HUDEP-2 (cell line): ENCODE measurements around the gene GNG14.

ENCODE experiments used
- DNase-seq, 76 experiments: peaks; one replicate each; lab custom pipeline; 2025; ENCODE audit not compliant: unreplicated experiment in 76 of 76; lab: John Stamatoyannopoulos, UW

GNG14 gene

DNA sequence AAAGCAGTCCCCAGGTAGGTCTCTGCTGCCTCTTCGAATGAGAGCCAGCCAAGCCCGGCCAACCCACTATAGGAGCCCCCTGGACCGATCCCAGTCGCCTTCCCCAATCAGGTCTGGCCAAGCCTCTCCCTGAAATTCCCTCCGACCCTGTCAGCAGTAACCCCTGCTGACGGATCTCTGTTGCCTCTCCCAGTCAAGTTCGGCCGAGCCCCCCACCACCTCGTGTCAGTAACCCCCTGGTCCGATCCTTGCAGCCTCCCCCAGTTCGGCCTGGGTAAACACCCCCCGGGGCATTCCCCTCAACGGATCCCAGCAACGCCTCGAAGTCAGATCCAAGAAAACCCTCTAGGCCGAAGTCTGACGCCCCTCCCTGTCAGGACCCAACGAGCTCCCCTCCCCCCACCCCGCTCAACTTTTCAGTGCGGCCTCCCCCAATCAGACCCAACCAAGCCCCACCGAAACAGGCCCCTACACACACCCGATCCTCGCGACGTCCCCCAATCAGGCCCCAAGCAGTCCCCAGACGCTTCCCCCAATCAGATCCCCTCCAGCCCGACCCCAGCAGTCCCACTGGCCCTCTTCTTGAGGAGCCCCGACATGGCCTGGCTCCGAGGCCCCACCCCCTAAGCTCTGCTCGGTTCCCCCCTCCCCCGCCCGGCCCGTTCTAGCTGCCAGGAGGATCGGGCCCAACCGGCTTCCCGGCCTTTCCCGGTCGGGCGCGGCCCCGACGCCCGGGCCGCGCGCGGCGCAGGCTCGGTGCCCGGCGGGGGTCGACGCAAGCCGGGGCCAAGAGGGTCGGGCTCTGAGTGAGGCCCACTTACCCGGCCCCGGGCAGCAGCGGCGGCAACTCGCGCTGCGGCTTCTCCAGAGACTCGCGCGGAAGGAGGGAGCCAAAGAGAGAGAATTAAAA is 34.1 kb downstream of the GNG14 start:
- peak in 47 of 76 experiments; percentile 19 to 75 (median 51) for DNase-seq

DNA sequence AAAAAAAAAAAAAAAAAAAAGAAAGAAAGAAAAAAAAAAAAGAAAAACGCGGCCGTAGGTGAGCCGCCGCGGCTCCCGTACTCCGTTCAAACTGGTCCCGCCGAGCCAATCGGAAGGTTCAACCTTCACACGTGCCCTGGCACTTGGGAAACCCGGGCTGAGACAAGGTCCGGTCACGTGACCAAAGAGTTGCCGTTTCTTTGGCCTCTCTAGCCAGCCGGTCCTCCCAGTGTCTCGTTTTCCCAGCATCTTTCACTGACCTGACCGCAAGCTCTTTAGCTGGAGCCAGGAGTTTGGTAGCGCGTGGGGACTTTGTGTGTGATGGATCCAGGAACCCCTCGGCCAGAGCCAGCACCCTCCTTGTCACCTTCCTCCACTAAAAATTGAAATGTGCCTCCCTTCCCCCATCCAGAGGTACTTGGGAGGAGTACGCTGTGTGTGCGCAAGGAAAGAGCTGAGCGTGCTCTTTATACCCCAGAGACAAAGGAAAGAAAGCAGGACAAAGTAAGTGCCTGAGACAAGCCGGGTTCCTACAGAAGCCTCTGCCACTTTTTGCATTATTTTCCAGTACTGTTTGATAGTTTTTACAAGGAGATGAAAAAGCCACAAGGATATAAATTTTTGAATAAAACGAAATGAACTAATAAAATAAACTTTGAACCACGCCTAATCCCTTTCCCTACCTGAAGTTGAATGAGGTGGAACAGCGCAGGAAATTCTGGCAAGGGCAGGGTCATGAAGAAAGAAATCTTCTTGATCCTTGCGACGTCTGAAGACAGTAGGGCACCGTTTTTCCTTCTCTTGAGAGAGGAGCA is 35.0 kb downstream of the GNG14 start:
- peak in 75 of 76 experiments; percentile 89 to 100 (median 98) for DNase-seq

DNA sequence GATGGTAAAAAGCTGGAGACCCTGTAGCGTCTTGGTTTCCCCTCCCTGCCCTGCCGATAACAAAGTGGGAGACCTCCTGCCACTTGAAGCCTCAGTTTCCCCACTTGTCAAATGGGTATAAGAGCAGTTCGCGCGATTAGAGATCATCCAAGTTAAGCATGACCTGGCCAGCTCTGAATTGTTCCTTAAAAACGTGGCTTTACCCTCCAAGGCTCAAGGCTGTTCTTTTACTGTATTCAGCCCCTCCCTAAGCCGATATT is 35.5 kb downstream of the GNG14 start:
- DNase-seq, result peak in 9 of 76 experiments; percentile 8 to 71 (median 38)

DNA sequence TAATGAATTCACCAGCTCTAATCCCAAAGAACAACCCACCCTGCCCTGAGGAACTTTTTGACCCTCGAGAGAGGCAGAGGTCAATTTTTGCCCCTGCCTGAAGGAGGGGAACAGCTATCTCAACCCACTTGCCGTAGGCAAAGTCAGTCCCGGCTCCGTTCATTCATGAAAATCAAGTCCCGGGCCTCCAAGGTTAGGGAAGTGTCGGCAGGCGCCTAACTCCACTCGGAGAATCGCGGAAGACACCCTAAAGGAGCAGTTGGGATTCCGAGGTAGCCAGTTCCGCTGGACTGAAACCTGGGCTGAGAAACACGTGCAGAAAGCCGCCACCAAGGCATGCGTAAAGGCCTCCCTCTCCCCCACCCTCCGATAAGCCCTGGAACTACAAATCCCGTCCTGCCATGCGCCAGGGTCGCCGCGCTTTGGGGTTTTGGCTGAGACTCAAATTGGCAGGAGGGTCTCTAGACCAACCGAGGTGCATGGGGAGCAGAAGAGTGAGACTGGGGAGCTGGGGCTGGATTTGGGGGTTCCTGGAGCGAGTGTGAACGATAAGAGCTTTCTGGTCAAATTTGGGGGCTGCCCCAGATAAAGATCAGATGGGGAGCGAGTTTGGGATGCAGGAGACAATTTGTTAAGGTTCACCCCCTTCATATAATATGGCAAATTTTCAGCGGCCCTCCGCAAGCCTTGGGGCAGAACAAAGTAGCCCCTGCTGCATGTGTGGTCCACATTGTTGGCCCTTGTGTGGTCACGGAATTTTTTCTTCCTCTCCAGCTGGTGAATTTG is 36.0 kb downstream of the GNG14 start, which contains the start of gene TNPO2:
TSS of gene TNPO2 (minus strand) at position 292 of the 786 bp plus-strand sequence. CDS start 2,955 bp downstream, outside the sequence.
- DNase-seq, result peak in 69 of 76 experiments; percentile 26 to 82 (median 69)

DNA sequence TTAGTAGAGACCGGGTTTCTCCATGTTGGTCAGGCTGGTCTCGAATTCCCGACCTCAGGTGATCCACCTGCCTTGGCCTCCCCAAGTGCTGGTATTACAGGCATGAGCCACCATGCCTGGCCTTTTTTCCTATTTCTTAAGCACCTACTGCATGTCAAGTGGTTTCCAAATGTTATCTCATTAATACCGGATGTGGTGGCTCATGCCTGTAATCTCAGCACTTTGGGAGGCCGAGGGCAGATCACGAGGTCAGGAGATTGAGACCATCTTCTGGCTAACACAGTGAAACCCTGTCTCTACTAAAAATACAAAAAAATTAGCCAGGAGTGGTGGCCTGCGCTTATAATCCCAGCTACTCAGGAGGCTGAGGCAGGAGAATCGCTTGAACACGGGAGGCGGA is 37.8 kb downstream of the GNG14 start:
- peak in 28 of 76 experiments; percentile 19 to 78 (median 33) for DNase-seq

DNA sequence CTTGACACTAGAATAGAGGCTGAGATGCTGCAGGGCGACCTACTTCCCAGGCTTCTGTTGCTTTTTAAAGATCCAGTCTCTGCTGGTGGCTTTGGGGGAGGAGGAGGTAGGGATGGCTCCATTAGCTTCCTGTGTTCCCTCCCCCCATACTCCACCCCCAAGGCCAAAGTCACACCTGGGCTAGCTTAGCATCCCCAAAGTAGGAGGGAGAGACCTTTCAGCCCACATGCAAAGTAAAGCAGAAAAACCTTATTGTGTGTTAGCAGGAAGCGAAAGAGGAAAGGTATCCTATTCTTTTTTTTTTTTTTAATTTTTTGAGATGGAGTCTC is 39.2 kb downstream of the GNG14 start:
- DNase-seq, result no peak

DNA sequence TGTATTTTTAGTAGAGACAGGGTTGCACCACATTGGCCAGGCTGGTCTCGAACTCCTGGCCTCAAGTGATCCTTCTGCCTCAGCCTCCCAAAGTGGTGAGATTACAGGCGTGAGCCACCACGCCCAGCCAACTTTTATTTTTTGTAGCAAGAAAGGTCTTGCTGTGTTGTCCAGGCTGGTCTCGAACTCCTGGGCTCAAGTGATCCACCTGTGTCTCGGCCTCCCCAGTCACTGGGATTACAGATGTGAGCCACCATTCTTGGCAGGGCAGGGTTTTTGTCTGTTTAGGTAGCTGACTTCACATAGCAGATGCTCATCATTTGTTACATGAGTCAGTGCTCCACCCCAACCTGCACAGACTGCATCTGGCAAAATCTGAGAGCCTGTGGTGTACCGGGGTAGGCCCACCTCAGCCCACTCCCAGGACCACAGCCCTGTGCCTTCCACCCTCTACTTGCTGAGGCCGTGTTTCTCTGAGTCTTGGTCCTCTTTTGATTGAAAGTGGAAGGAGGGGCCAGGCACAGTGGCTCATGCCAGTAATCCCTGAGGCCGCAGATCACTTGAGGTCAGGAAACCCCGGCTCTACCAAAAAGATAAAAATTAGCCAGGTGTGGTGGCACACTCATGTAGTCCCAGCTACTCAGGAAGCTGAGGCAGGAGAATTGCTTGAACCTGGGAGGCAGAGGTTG is 40.1 kb downstream of the GNG14 start:
- DNase-seq, result no peak

DNA sequence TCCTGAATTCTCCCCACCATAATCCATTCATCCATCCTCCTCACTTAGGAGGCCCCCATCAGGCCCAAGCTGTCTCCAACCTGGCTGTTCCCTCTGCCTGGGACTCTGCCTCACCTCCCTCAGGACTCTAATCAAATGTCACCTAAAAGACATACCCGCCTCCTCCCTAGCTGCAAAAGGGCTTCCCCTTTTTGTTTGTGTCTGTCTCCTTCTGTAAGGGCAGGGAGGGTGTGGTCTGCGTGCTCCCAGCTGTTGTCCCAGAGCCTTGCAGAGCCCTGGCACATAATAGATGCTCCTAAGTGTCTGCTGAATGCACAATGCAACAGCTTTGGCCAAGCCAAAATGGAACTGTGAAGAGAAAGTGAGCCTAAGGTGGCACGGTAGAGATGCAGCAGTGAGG is 42.3 kb downstream of the GNG14 start:
- peak in 20 of 76 experiments; percentile 13 to 60 (median 30) for DNase-seq

DNA sequence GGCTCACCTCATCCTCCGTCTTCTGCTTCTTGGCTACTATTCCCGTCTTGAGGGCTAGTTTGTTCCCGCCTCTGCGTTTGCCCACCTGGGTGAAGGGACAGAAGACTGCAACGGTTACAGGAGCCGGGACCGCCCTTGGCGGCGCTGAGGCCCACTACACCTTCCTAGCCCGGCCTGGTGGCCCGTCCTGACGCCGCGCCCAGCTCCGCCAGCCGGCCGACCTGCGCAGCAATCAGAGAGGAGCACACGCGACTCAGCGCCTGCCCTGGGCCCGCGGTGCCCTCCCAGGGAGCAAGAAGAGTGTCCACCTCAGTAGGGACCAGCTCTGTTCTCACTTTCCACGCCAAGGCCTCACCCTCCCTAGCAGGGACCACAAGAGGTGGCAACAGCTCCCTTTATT is 43.5 kb downstream of the GNG14 start:
- no peak for DNase-seq

DNA sequence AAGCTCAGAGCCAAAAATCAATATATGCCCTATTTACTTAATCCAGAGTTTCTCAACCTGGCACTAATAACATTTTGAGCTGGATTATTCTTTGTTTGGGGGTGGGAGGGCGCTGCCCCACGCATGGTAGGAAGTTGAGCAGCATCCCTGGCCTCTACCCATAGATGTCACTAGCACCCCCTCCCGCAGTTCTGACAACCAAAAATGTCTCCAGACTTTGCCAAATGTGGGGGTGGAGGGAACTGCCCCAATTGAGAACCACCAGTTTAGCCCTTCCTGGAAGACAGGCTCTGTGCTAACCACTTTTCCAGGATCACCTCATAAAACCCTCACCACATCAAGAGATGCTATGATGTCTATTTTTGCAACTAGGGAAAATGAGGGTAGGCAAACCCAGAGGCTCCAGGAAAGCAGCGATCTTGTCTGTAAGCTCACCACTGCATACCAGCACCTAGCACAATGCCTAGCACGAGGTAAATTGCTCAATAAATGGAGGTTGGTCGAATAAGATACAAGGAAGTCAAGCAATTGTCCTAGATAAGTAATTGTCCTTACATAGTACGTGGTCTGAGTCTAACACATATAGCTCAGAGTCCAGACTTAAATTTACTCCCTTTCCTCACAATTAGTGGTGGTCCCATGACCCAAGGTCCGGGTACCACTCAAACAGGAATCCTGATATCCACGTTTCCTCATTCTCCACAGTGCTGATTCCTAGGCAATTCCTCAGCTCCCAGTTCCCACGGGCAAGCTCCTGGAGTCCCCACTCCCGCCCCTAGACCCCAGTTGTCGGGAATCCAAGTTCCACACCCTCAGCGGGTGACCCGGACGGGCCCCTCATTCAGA is 45.8 kb downstream of the GNG14 start:
- peak in 70 of 76 experiments; percentile 34 to 89 (median 67) for DNase-seq

DNA sequence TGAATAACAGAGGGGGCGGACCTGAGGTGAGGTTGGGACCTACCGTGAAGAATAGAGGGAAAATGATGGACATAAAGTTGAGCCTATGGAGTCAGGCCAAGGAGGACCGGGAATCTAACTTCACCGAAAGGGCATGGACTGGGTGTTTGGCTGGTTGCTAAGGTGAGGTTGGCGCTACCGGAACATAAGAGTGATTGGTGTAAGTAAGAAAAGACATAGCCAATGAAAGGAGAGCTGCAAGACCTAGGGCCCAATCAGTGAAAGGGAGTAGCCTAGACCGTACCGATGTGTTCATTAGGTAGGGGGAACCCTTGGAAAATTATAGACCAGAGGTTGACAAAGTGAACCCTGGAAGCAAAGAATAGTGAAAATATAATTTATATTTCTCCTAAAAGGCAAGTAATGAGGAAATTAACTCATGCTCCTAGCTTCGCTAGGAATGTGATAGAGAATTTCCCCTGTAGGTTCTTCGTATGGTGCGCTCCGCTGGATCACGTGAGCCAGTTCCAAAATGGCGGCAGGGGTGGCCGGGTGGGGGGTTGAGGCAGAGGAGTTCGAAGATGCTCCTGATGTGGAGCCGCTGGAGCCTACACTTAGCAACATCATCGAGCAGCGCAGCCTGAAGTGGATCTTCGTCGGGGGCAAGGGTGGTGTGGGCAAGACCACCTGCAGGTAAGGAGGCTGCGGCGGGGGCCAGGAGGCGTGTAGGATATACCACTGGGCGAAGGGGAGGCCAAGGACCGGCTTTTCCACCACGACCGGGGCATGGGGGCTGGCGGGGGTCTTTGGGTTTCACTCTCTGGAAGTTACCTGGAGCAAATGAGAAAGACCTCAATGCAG is 49.4 kb downstream of the GNG14 start, which contains the start of gene GET3:
TSS of gene GET3 (plus strand) at position 503 of the 840 bp plus-strand sequence. CDS start at position 512, 9 bp downstream.
- peak in 75 of 76 experiments; percentile 86 to 100 (median 99) for DNase-seq

DNA sequence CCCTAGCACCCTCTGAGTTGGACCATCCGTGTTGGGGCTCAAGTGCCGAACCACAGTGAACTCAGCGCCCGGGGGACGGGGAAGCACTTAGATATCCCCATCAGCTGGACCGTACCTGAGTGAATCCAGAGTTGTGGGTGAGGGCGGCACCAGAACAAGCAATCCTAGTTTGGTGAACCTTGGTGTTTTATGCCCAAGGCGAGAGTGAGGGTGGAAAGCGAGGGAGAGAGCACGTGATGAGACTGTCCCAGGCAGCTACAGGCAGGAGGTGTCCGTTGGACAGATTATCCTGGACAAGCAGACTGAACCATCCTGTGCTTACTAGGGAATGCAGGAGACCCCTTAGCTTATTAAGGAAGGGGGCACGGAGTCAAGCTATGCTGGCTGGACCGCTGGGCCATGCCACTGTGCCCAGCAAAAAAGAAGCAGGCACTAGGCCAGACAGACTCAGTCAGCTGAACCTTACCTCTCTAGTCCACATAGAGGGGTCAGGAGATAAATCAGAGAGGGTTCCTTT is 50.1 kb downstream of the GNG14 start:
- no peak for DNase-seq
